Parathyroid adenoma (tissue), 2 donors: ENCODE data around the gene OTOL1.

Experiments used
- H2AFZ ChIP-seq: fragments of 300-600 bp; sonication (generic); one replicate; pipeline ENCODE4 v1.7.0; 2017; ENCODE audit warnings: antibody characterized with exemption, mild to moderate bottlenecking
- H3K27ac ChIP-seq: fragments of 300-600 bp; sonication (generic); one replicate; pipeline ENCODE4 v1.7.0; 2017
- H3K27me3 ChIP-seq: fragments of 300-600 bp; sonication (generic); one replicate; pipeline ENCODE4 v1.7.0; 2017; ENCODE audit warnings: low read length; ENCODE audit not compliant: control insufficient read depth, insufficient read depth
- H3K36me3 ChIP-seq: fragments of 300-600 bp; sonication (generic); one replicate; pipeline ENCODE4 v1.7.0; 2017; ENCODE audit warnings: low read length; ENCODE audit not compliant: control insufficient read depth, insufficient read depth
- H3K4me1 ChIP-seq: fragments of 300-600 bp; sonication (generic); one replicate; pipeline ENCODE4 v1.7.0; 2017; ENCODE audit warnings: control low read depth
- H3K4me2 ChIP-seq: fragments of 300-600 bp; sonication (generic); one replicate; pipeline ENCODE4 v1.7.0; 2017; ENCODE audit warnings: low read length
- H3K4me3 ChIP-seq: fragments of 300-600 bp; sonication (generic); one replicate; pipeline ENCODE4 v1.7.0; 2017; ENCODE audit warnings: low read depth, low read length
- H3K79me2 ChIP-seq: fragments of 300-600 bp; sonication (generic); one replicate; pipeline ENCODE4 v1.7.0; 2017; ENCODE audit warnings: control low read depth
- H3K9ac ChIP-seq: fragments of 300-600 bp; sonication (generic); one replicate; pipeline ENCODE4 v1.7.0; 2017; ENCODE audit warnings: mild to moderate bottlenecking
- H3K9me3 ChIP-seq: fragments of 300-600 bp; sonication (generic); one replicate; pipeline ENCODE4 v1.7.0; 2017; ENCODE audit warnings: low read length; ENCODE audit not compliant: control insufficient read depth
- TF ChIP-seq, protein P1 (sequence below): fragments of 300-600 bp; sonication (generic); IDR thresholded peaks from one replicate; pipeline ENCODE4 v1.7.0; 2017; ENCODE audit warnings: antibody characterized with exemption, mild to moderate bottlenecking
- donor health status: primary hyperparathyroidism.

Gene OTOL1

GRCh38 chr3:161549261-161549660 lies 52.7 kb downstream of the OTOL1 start:
- Histone ChIP-seq H3K27ac (no peak overlapping the region), H3K4me2 (no peak overlapping the region), H3K4me1 (no peaks in the 10 kb centered on the region), H3K9me3 (no peaks in the 10 kb centered on the region), H3K36me3 (no peaks in the 10 kb centered on the region), H3K27me3 (no peaks in the 10 kb centered on the region), H2AFZ (no peak overlapping the region), H3K9ac (no peak overlapping the region), H3K79me2 (no peaks in the 10 kb centered on the region), H3K4me3 (no peak overlapping the region)
- TF ChIP-seq, protein P1, sequence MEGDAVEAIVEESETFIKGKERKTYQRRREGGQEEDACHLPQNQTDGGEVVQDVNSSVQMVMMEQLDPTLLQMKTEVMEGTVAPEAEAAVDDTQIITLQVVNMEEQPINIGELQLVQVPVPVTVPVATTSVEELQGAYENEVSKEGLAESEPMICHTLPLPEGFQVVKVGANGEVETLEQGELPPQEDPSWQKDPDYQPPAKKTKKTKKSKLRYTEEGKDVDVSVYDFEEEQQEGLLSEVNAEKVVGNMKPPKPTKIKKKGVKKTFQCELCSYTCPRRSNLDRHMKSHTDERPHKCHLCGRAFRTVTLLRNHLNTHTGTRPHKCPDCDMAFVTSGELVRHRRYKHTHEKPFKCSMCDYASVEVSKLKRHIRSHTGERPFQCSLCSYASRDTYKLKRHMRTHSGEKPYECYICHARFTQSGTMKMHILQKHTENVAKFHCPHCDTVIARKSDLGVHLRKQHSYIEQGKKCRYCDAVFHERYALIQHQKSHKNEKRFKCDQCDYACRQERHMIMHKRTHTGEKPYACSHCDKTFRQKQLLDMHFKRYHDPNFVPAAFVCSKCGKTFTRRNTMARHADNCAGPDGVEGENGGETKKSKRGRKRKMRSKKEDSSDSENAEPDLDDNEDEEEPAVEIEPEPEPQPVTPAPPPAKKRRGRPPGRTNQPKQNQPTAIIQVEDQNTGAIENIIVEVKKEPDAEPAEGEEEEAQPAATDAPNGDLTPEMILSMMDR: no peak

- Histone ChIP-seq H3K27ac (no peak overlapping the region), H3K9ac (no peak overlapping the region), H3K9me3 (no peaks in the 10 kb centered on the region), H3K4me3 (no peak overlapping the region), H3K79me2 (no peaks in the 10 kb centered on the region), H2AFZ (no peak overlapping the region), H3K4me2 (no peak overlapping the region), H3K27me3 (no peaks in the 10 kb centered on the region), H3K4me1 (no peaks in the 10 kb centered on the region), H3K36me3 (no peaks in the 10 kb centered on the region)
- TF ChIP-seq, protein P1: no peak
Observed at GRCh38 chr3:161550491-161551195, 54.0 kb downstream of the OTOL1 start.

DNA sequence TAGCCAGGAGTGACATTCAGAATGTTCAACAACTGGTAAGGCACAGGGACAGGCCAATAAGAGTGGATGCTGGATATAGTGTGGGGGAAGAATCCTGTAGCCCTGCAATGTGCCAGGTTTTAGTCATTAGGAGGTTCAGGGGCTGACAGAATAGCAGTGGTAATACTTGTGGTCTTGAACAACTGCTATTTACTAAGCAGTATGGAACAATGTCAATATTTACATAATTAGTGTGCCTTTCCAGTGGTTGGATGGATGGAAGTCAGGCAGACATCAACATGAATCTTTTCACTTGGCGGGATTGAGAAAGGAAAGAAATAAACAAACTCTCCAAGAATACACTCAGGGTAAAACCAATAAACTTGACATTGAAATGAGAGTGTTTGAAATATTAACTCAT lies 55.1 kb downstream of the OTOL1 start:
- no peaks in the 10 kb centered on the region for H3K36me3 ChIP-seq
- H3K27ac ChIP-seq: no peak overlapping the region
- no peak overlapping the region for H3K4me3 ChIP-seq
- H3K4me1 ChIP-seq: no peaks in the 10 kb centered on the region
- TF ChIP-seq, protein P1: no peak
- H3K79me2 ChIP-seq: no peaks in the 10 kb centered on the region
- no peaks in the 10 kb centered on the region for H3K27me3 ChIP-seq
- H3K4me2 ChIP-seq: no peak overlapping the region
- no peaks in the 10 kb centered on the region for H3K9me3 ChIP-seq
- no peak overlapping the region for H2AFZ ChIP-seq
- no peak overlapping the region for H3K9ac ChIP-seq

- H3K27ac ChIP-seq: no peak overlapping the region
- no peak overlapping the region for H3K9ac ChIP-seq
- H3K79me2 ChIP-seq: no peaks in the 10 kb centered on the region
Observed at GRCh38 chr3:161552984-161553560, 56.5 kb downstream of the OTOL1 start.

More at GRCh38 chr3:161552984-161553560, 56.5 kb downstream of the OTOL1 start:
- H3K36me3 ChIP-seq: no peaks in the 10 kb centered on the region
- no peaks in the 10 kb centered on the region for H3K9me3 ChIP-seq
- H3K4me1 ChIP-seq: no peaks in the 10 kb centered on the region
- TF ChIP-seq, protein P1: no peak
- H3K4me2 ChIP-seq: no peak overlapping the region
- H2AFZ ChIP-seq: no peak overlapping the region
- H3K27me3 ChIP-seq: no peaks in the 10 kb centered on the region
- no peak overlapping the region for H3K4me3 ChIP-seq
